Measurements from ENCODE around the gene ZNF569. TPM values are rescaled to one million over a fixed set of nuclear protein-coding genes. Genes with fewer than 3 reads are reported as not detected.

Gene ZNF569
- 1 to 10 TPM; 3.1 to 5.1 TPM for total RNA-seq

GRCh38 chr19:37466798-37467607 lies at the start of gene ZNF569:
TSS of gene ZNF569 (minus strand) at chr19:37467444. CDS start at chr19:37444921, 22,523 bp downstream.
- Histone ChIP-seq H3K4me3 (peak within 1 kb of the TSS; percentile 67 to 85), H3K27ac (peak within 1 kb of the TSS; percentile 94), H3K27me3 (no peaks in the 10 kb centered on the region), H3K9me3 (peaks cover 0 to 8% of the 10 kb centered on the region in 2 donors), H3K36me3 (peaks cover 25% of the 10 kb centered on the region), H3K4me1 (peaks cover 0 to 22% of the 10 kb centered on the region in 2 donors)
- peak; percentile 89 for DNase-seq (ENCODE audit: low spot score)
- peak in 1 of 2 donors; percentile 29 for TF ChIP-seq CTCF (IDR thresholded peaks at IDR 0.05)

- no peak for DNase-seq (ENCODE audit: low spot score)
- Histone ChIP-seq H3K27me3 (no peaks in the 10 kb centered on the region), H3K4me3 (no peak overlapping the region), H3K4me1 (no peaks in the 10 kb centered on the region), H3K9me3 (peaks cover 0 to 9% of the 10 kb centered on the region in 2 donors), H3K27ac (no peak overlapping the region), H3K36me3 (peaks cover 7% of the 10 kb centered on the region)
- no peak for TF ChIP-seq CTCF (IDR thresholded peaks at IDR 0.05)
These were observed 46.2 kb upstream of the ZNF569 start for GRCh38 chr19:37513397-37513796.

- H3K27ac ChIP-seq = no peak overlapping the region
- H3K4me1 ChIP-seq = peaks cover 0 to 5% of the 10 kb centered on the region in 2 donors
- no peak for TF ChIP-seq CTCF (IDR thresholded peaks at IDR 0.05)
- no peaks in the 10 kb centered on the region for H3K9me3 ChIP-seq
- H3K36me3 ChIP-seq = peaks cover 7% of the 10 kb centered on the region
- no peaks in the 10 kb centered on the region for H3K27me3 ChIP-seq
- no peak overlapping the region for H3K4me3 ChIP-seq
- no peak for DNase-seq (ENCODE audit: low spot score)
These were observed 44.6 kb upstream of the ZNF569 start for GRCh38 chr19:37511821-37512220.

GRCh38 chr19:37511186-37511585 lies 43.9 kb upstream of the ZNF569 start:
- DNase-seq (ENCODE audit: low spot score) = no peak
- Histone ChIP-seq H3K9me3 (no peaks in the 10 kb centered on the region), H3K4me3 (no peak overlapping the region), H3K4me1 (peaks cover 0 to 5% of the 10 kb centered on the region in 2 donors), H3K27ac (no peak overlapping the region), H3K27me3 (no peaks in the 10 kb centered on the region), H3K36me3 (peaks cover 7% of the 10 kb centered on the region)
- TF ChIP-seq CTCF (IDR thresholded peaks at IDR 0.05) = no peak

- peak overlapping the region; percentile 88 to 91 for H3K27ac ChIP-seq
- no peaks in the 10 kb centered on the region for H3K9me3 ChIP-seq
- H3K4me1 ChIP-seq = peaks cover 0 to 10% of the 10 kb centered on the region in 2 donors
- peak overlapping the region; percentile 59 to 67 for H3K4me3 ChIP-seq
- no peak for DNase-seq (ENCODE audit: low spot score)
- no peaks in the 10 kb centered on the region for H3K27me3 ChIP-seq
- no peak for TF ChIP-seq CTCF (IDR thresholded peaks at IDR 0.05)
- H3K36me3 ChIP-seq = peaks cover 7% of the 10 kb centered on the region
These were observed 39.9 kb upstream of the ZNF569 start for GRCh38 chr19:37507167-37507464.
